Stomach (tissue), 4 donors: ENCODE data around the gene TCL1B.

ENCODE experiments used
- CTCF ChIP-seq, 7 experiments: fragments of 450-650 bp in 4 of 7; fragments of 200-600 bp in 3 of 7; sonication (generic) in 3 of 7; IDR thresholded peaks; one replicate each; pipeline ENCODE4 v1.5.1; 2016 to 2019; ENCODE audit warnings: antibody characterized with exemption in 7 of 7, control low read depth in 2 of 7, mild to moderate bottlenecking in 1 of 7
- EP300 ChIP-seq: sonication (generic); formaldehyde crosslinking; IDR thresholded peaks from one replicate; pipeline ENCODE4 v1.6.1; 2017; ENCODE audit warnings: antibody characterized with exemption
- POLR2A ChIP-seq, 4 donors: fragments of 450-650 bp; IDR thresholded peaks; one replicate each; pipeline ENCODE4 v1.6.1; 2016; ENCODE audit warnings: antibody characterized with exemption in 4 of 4, control low read depth in 2 of 4, mild to moderate bottlenecking in 1 of 4, moderate library complexity in 1 of 4
- POLR2AphosphoS5 ChIP-seq, 3 donors: sonication (generic); formaldehyde crosslinking; IDR thresholded peaks; one replicate each; pipeline ENCODE4 v1.6.1; 2016; ENCODE audit warnings: antibody characterized with exemption in 3 of 3

GRCh38 chr14:95701846-95702221 is 15.6 kb downstream of the TCL1B start:
- TF ChIP-seq POLR2AphosphoS5 (IDR thresholded peaks at IDR 0.05) (no peak), CTCF (IDR thresholded peaks at IDR 0.05) (no peak), EP300 (no peak), POLR2A (IDR thresholded peaks at IDR 0.05) (no peak)
